Body of pancreas (tissue), 4 donors: ENCODE results near the gene CCDC149.

Experiments
- CTCF ChIP-seq, 7 experiments: fragments of 450-650 bp in 4 of 7; fragments of 200-600 bp in 3 of 7; sonication (generic) in 3 of 7; IDR thresholded peaks; one replicate each; pipeline ENCODE4 v1.5.1; 2016 to 2019; ENCODE audit warnings: antibody characterized with exemption in 7 of 7
- POLR2A ChIP-seq, 3 donors: fragments of 450-650 bp; IDR thresholded peaks; one replicate each; pipeline ENCODE4 v1.6.1; 2016; ENCODE audit warnings: antibody characterized with exemption in 3 of 3, mild to moderate bottlenecking in 2 of 3

GRCh38 chr4:24923002-24923401 is 10.2 kb upstream of the CCDC149 start:
- TF ChIP-seq CTCF (IDR thresholded peaks at IDR 0.05) (no peak), POLR2A (IDR thresholded peaks at IDR 0.05) (no peak)
